ENCODE results near the gene NKD1. TPM values are rescaled to one million over a fixed set of nuclear protein-coding genes. Genes with fewer than 3 reads are reported as not detected.

Gene NKD1
- total and polyA plus RNA-seq, 8 donors = 0.44 to 284 (median 2.1) TPM

DNA sequence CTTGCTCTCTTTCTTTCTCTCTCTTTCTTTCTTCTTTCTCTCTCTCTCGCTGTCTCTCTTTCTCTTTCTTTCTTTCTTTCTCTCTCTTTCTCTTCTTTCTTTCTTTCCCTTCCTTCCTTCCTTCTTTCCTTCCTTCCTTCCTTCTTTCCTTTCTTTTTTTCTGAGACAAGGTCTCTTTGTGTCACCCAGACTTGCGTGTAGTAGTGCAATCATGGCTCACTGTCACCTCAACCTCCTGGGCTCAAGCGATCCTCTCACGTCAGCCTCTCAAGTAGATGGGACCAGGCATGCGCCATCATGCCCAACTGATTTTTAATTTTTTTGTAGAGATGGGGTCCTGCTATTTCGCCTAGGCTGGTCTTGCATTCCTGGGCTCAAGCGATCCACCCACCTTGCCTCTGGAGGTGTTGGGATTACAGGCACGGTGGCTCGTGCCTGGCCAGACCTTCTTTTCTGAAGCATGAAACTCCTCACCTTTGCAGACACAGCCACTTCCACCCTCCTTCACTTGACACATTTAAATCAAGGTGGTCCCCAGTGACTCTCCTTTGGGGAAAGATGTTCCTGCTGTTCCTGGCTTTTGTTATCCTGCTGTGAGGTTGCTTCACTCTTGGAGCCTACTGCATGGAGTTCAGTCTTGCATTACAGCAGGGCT, 26.8 kb upstream of the NKD1 start:
- WGBS, 5 donors = 87 to 90% (median 89%) methylated on average over 9 of the region's 9 CpGs
- intact Hi-C loops (cut with DNase I; ENCODE audit: low total_unique reads) = no loop called here

DNA sequence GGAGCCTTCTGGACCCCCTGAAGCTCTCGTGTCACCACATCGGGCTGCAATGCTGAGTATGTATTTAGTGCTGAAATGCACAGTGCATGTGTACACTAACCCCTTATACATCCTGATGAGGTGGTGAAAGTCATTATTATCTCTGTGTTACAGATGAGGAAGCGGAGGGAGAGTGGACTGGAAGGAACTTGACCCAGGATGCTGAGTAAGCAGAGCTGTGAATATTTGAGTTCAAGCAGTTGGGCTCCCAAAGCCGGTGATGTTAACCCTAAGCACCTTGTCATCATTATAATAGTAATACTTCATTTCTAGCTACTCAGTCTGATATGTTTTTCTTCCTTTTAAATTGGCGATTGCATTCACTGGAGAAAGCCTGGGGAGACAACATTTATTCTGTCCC, 25.9 kb upstream of the NKD1 start:
- no peaks in the 10 kb centered on the region for H3K4me1 ChIP-seq
- H3K9me3 ChIP-seq = peaks cover 0 to 5% (median 4%) of the 10 kb centered on the region in 4 donors
- no peak overlapping the region for H3K27ac ChIP-seq
- WGBS, 5 donors = 65 to 83% (median 79%) methylated on average over 5 of the region's 5 CpGs
- H3K4me3 ChIP-seq = no peak overlapping the region
- intact Hi-C loops (cut with DNase I; ENCODE audit: low total_unique reads) = no loop called here
- H3K36me3 ChIP-seq = no peaks in the 10 kb centered on the region
- no peak for TF ChIP-seq CTCF (IDR thresholded peaks at IDR 0.05)
- TF ChIP-seq POLR2AphosphoS5 (IDR thresholded peaks at IDR 0.05) = no peak
- TF ChIP-seq EP300 (IDR thresholded peaks at IDR 0.05) = no peak
- no peak for TF ChIP-seq POLR2A (IDR thresholded peaks at IDR 0.05)
- DNase-seq = no peak
- H3K27me3 ChIP-seq = peaks cover 0 to 14% (median 4%) of the 10 kb centered on the region in 3 donors

More for the DNA sequence above, 26.8 kb upstream of the NKD1 start:
- H3K36me3 ChIP-seq = no peaks in the 10 kb centered on the region
- H3K9me3 ChIP-seq = peaks cover 0 to 15% (median 11%) of the 10 kb centered on the region in 4 donors
- peaks cover 0 to 14% (median 4%) of the 10 kb centered on the region in 3 donors for H3K27me3 ChIP-seq
- H3K27ac ChIP-seq = no peak overlapping the region
- TF ChIP-seq EP300 (IDR thresholded peaks at IDR 0.05) = no peak
- TF ChIP-seq POLR2A (IDR thresholded peaks at IDR 0.05) = no peak
- no peak for TF ChIP-seq POLR2AphosphoS5 (IDR thresholded peaks at IDR 0.05)
- no peak for TF ChIP-seq CTCF (IDR thresholded peaks at IDR 0.05)
- H3K4me1 ChIP-seq = no peaks in the 10 kb centered on the region
- no peak overlapping the region for H3K4me3 ChIP-seq
- peak in 1 of 2 donors; percentile 5 for DNase-seq

DNA sequence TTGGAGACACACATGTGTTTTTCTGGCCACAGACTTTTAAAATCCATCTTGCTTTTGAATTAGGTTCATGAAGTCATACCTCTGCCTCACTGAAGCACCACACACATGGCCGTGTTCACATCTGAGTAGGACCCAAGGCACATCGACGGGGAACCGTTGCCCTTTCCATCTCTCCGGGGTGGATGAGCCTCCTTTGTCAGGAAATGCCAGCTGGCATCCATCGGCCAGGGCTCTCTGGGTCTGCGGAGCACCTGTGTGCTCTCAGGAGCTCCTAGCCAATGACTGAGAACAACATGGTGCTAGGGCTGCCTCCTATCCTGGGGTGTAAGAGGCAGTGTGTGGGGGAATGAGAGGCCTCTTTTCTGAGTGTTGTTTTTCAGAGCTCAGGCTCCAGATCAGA, 24.5 kb upstream of the NKD1 start:
- intact Hi-C loops (cut with DNase I; ENCODE audit: low total_unique reads) = no loop called here
- peak in 1 of 2 donors; percentile 20 for DNase-seq
- Histone ChIP-seq H3K9me3 (no peaks in the 10 kb centered on the region), H3K27me3 (peaks cover 0 to 14% (median 4%) of the 10 kb centered on the region in 3 donors), H3K36me3 (no peaks in the 10 kb centered on the region), H3K4me3 (no peak overlapping the region), H3K27ac (no peak overlapping the region), H3K4me1 (no peaks in the 10 kb centered on the region)
- TF ChIP-seq POLR2A (IDR thresholded peaks at IDR 0.05) (no peak), CTCF (IDR thresholded peaks at IDR 0.05) (no peak), POLR2AphosphoS5 (IDR thresholded peaks at IDR 0.05) (no peak), EP300 (IDR thresholded peaks at IDR 0.05) (no peak)
- 84 to 94% (median 92%) methylated on average over 3 to 7 of the region's 7 CpGs for WGBS, 5 donors

- Histone ChIP-seq H3K4me3 (no peak overlapping the region), H3K4me1 (no peaks in the 10 kb centered on the region), H3K36me3 (no peaks in the 10 kb centered on the region), H3K27ac (no peak overlapping the region), H3K27me3 (peaks cover 0 to 14% (median 4%) of the 10 kb centered on the region in 3 donors), H3K9me3 (peaks cover 0 to 15% (median 12%) of the 10 kb centered on the region in 4 donors)
- intact Hi-C loops (cut with DNase I; ENCODE audit: low total_unique reads) = no loop called here
- TF ChIP-seq POLR2AphosphoS5 (IDR thresholded peaks at IDR 0.05) (no peak), CTCF (IDR thresholded peaks at IDR 0.05) (no peak), EP300 (IDR thresholded peaks at IDR 0.05) (no peak), POLR2A (IDR thresholded peaks at IDR 0.05) (no peak)
- 90 to 95% (median 92%) methylated on average over 3 of the region's 3 CpGs for WGBS, 5 donors
- peak in 1 of 2 donors; percentile 5 for DNase-seq
Measured at GRCh38 chr16:50525262-50525661, 22.9 kb upstream of the NKD1 start.

All from stomach (tissue), 9 donors.